ENCODE data around the gene MUL1.
A peak's percentile ranks its signal among the peaks of the same experiment; 100 is the strongest.
"Not testable (repeated sequence)": the region's sequence is repeated elsewhere in the genome, so short reads cannot be mapped to it uniquely, and the experiment has no call there.

Gene MUL1

GRCh38 chr1:20497506-20497905 lies 10.4 kb downstream of the MUL1 start:
- H3K36me3 Mint-ChIP-seq (ENCODE audit: low read depth): peaks cover 55% of the 10 kb centered on the region
- DNase-seq: no peak
- H3K27me3 Mint-ChIP-seq: no peaks in the 10 kb centered on the region
- no peaks in the 10 kb centered on the region for H3K9me3 Mint-ChIP-seq
- H3K27ac Mint-ChIP-seq: no peak overlapping the region
- peaks cover 3% of the 10 kb centered on the region for H3K4me1 Mint-ChIP-seq (ENCODE audit: low read depth)
- H3K4me3 Mint-ChIP-seq: no peak overlapping the region

- H3K27ac Mint-ChIP-seq: peak overlapping the region; percentile 59
Observed at GRCh38 chr1:20496725-20497383, 11.1 kb downstream of the MUL1 start.

DNA sequence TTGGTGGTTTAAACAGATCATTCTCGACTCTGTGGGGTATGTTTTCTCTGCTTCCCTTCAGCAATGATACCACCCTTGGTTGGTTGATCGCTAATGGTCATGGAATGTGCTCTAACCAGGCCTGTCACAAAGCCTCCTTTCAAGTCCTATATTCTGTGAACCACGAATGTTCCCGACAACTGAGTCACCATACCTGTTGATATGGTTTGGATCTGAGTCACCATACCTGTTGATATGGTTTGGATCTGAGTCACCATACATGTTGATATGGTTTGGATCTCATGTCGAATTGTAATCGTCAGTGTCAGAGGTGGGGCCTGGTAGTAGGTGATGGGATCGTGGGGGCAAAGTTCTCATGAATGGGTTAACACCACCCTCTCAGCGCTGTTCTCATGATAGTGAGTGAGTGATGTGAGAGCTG lies 11.7 kb downstream of the MUL1 start:
- DNase-seq: no peak
- H3K4me1 Mint-ChIP-seq (ENCODE audit: low read depth): peaks cover 3% of the 10 kb centered on the region
- peaks cover 45% of the 10 kb centered on the region for H3K36me3 Mint-ChIP-seq (ENCODE audit: low read depth)
- H3K9me3 Mint-ChIP-seq: no peaks in the 10 kb centered on the region
- H3K27ac Mint-ChIP-seq: peak overlapping the region; percentile 82
- H3K4me3 Mint-ChIP-seq: no peak overlapping the region
- no peaks in the 10 kb centered on the region for H3K27me3 Mint-ChIP-seq

More at GRCh38 chr1:20496725-20497383, 11.1 kb downstream of the MUL1 start:
- not testable (repeated sequence) for H3K27me3 Mint-ChIP-seq; H3K9me3 Mint-ChIP-seq; H3K4me1 Mint-ChIP-seq (ENCODE audit: low read depth); H3K4me3 Mint-ChIP-seq; DNase-seq
- peaks cover 51% of the 10 kb centered on the region for H3K36me3 Mint-ChIP-seq (ENCODE audit: low read depth)

GRCh38 chr1:20495661-20496060 lies 12.3 kb downstream of the MUL1 start:
- Mint-ChIP-seq H3K9me3 (no peaks in the 10 kb centered on the region), H3K4me3 (no peak overlapping the region), H3K27ac (peak overlapping the region; percentile 82), H3K4me1 (ENCODE audit: low read depth) (peaks cover 3% of the 10 kb centered on the region), H3K36me3 (ENCODE audit: low read depth) (peaks cover 39% of the 10 kb centered on the region), H3K27me3 (no peaks in the 10 kb centered on the region)
- no peak for DNase-seq

GRCh38 chr1:20494609-20495311 lies 13.2 kb downstream of the MUL1 start:
- Mint-ChIP-seq H3K4me3 (no peak overlapping the region), H3K27me3 (peaks cover 2% of the 10 kb centered on the region), H3K4me1 (ENCODE audit: low read depth) (peaks cover 3% of the 10 kb centered on the region), H3K9me3 (no peaks in the 10 kb centered on the region), H3K36me3 (ENCODE audit: low read depth) (peaks cover 30% of the 10 kb centered on the region), H3K27ac (no peak overlapping the region)
- DNase-seq: no peak

DNA sequence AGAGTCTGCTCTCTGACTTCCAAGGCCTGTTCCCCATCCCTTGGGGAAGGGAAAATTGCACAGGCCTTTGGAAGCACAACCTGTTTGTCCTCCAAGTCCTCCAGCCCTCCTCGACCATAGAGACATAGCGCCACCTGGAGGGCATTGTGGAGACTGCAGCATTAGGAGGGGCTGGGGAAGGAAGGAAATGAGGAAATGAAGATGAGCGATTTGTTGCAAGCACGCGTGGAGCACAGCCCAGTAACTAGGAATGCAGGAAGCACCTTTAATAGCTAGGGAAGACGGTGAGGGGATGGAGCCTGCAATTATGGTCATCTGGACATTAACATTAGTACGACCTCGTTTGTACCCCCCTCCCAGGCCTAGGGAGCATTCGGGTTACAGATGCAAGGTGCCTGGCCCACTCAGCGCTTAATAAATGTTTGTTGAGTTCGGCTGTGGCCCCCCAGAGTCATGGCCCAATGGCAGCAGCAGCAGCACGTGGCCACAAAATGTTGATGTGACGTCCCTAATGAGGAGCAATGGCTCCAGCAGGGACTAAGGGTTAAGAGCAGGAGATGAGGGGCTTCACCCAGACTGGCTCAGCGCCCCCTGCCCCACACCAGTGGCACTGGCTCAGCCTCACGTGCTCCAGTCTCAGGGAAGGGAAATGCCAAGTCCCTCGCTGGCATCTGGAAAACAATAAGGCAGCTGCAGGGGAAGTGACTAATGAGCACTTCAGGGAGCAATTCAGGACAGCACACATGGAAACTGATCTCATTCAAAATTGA lies 13.9 kb downstream of the MUL1 start:
- Mint-ChIP-seq H3K4me1 (ENCODE audit: low read depth) (peaks cover 3% of the 10 kb centered on the region), H3K36me3 (ENCODE audit: low read depth) (peaks cover 22% of the 10 kb centered on the region), H3K9me3 (no peaks in the 10 kb centered on the region), H3K27me3 (peaks cover 8% of the 10 kb centered on the region), H3K4me3 (no peak overlapping the region), H3K27ac (no peak overlapping the region)
- peak; percentile 90 for DNase-seq

DNA sequence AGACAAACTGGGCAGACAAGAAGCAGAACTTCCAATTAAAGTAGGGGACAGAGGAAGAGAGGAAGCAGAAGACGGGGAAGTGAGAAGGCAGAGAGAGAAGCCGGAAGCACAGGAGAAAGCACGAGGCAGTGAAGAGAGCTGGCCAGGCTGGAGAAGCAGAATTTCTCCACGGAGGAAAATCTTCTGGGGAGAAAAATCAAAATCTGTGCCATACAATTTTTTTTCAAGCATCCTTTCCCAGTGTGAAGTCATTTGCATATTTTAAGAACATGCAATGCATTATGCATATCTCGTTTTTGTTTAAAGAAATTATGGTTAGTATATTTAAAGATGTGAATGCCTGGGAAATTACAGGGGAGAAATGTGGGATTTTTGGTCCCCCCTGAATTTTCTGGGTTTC lies 14.6 kb downstream of the MUL1 start:
- no peak overlapping the region for H3K4me3 Mint-ChIP-seq

GRCh38 chr1:20492751-20493150 lies 15.2 kb downstream of the MUL1 start:
- DNase-seq: no peak
- no peak overlapping the region for H3K27ac Mint-ChIP-seq
- peaks cover 19% of the 10 kb centered on the region for H3K27me3 Mint-ChIP-seq
- H3K4me1 Mint-ChIP-seq (ENCODE audit: low read depth): peaks cover 3% of the 10 kb centered on the region
- H3K36me3 Mint-ChIP-seq (ENCODE audit: low read depth): peaks cover 10% of the 10 kb centered on the region
- no peaks in the 10 kb centered on the region for H3K9me3 Mint-ChIP-seq
- H3K4me3 Mint-ChIP-seq: no peak overlapping the region

More for the DNA sequence above, 14.6 kb downstream of the MUL1 start:
- peaks cover 3% of the 10 kb centered on the region for H3K4me1 Mint-ChIP-seq (ENCODE audit: low read depth)
- no peak overlapping the region for H3K27ac Mint-ChIP-seq
- H3K27me3 Mint-ChIP-seq: peaks cover 14% of the 10 kb centered on the region
- no peaks in the 10 kb centered on the region for H3K9me3 Mint-ChIP-seq
- DNase-seq: no peak
- H3K36me3 Mint-ChIP-seq (ENCODE audit: low read depth): peaks cover 15% of the 10 kb centered on the region

DNA sequence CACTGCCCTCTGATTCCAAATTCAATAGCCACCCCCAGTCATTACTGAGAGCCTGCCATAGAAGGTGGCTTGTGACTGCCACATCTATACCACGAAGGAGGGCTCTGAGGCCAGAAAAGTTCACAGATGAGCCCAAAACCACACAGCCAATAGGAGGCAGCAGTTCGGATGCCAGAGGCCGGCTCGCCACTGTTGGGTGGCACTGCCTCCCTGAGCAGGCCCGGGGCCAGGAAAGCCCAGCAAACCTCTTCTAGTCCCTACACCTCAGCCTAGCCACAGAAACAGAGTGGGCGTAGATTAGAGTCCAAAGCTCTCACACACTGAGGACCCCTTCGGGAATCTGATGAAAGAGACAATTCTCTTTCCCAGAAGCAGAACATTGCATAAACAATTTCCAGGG lies 16.1 kb downstream of the MUL1 start:
- Mint-ChIP-seq H3K36me3 (ENCODE audit: low read depth) (peaks cover 5% of the 10 kb centered on the region), H3K9me3 (no peaks in the 10 kb centered on the region), H3K4me3 (no peak overlapping the region), H3K27me3 (peaks cover 28% of the 10 kb centered on the region), H3K27ac (no peak overlapping the region), H3K4me1 (ENCODE audit: low read depth) (no peaks in the 10 kb centered on the region)
- no peak for DNase-seq

DNA sequence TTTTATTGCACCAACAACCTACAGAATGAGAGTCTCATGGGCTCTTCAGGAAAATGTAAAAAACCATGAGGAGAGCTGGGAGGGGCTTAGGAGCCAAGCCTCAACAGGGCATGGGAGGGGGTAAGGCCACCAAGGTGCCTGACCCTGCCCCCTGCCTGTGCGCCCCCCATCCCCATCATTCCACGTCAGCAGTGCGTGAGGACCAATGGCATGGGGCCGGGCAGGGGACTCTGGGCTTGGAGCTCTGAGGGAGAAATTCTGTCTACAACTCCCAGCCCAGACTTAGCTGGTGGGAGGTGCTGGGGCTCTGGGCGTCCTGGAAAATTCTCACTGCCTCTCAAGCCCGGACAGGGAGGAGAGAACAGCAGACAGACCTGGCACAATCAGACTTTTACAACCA lies 16.8 kb downstream of the MUL1 start:
- Mint-ChIP-seq H3K9me3 (no peaks in the 10 kb centered on the region), H3K4me1 (ENCODE audit: low read depth) (no peaks in the 10 kb centered on the region), H3K36me3 (ENCODE audit: low read depth) (no peaks in the 10 kb centered on the region), H3K27me3 (peaks cover 29% of the 10 kb centered on the region), H3K4me3 (no peak overlapping the region), H3K27ac (no peak overlapping the region)
- DNase-seq: no peak

DNA sequence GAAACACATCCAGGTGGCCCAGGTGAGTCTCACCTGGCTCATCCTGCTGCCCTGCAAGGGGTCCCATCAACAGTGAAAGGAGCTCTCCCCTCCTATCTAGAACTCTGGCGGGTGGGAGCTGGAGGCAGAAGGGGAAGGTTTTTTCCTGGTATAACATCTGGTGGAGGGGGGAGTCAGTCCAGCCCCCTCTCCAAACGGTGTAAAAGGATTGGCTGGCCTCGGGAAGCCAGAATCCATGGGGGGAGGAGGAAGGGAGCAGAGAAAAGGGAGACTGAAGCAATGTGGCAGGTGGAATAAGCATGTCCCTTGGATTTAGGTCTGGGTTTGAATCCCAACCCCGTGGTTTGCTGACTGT lies 20.7 kb downstream of the MUL1 start:
- DNase-seq: no peak
- no peaks in the 10 kb centered on the region for H3K36me3 Mint-ChIP-seq (ENCODE audit: low read depth)
- H3K27ac Mint-ChIP-seq: no peak overlapping the region
- peak overlapping the region; percentile 31 for H3K4me3 Mint-ChIP-seq
- no peaks in the 10 kb centered on the region for H3K9me3 Mint-ChIP-seq
- H3K27me3 Mint-ChIP-seq: peaks cover 59% of the 10 kb centered on the region
- H3K4me1 Mint-ChIP-seq (ENCODE audit: low read depth): peaks cover 12% of the 10 kb centered on the region

- DNase-seq: no peak
- Mint-ChIP-seq H3K27ac (no peak overlapping the region), H3K4me1 (ENCODE audit: low read depth) (peaks cover 12% of the 10 kb centered on the region), H3K4me3 (peak overlapping the region; percentile 46), H3K36me3 (ENCODE audit: low read depth) (no peaks in the 10 kb centered on the region), H3K9me3 (no peaks in the 10 kb centered on the region), H3K27me3 (peaks cover 64% of the 10 kb centered on the region)
Observed at GRCh38 chr1:20486457-20487235, 21.3 kb downstream of the MUL1 start.

DNA sequence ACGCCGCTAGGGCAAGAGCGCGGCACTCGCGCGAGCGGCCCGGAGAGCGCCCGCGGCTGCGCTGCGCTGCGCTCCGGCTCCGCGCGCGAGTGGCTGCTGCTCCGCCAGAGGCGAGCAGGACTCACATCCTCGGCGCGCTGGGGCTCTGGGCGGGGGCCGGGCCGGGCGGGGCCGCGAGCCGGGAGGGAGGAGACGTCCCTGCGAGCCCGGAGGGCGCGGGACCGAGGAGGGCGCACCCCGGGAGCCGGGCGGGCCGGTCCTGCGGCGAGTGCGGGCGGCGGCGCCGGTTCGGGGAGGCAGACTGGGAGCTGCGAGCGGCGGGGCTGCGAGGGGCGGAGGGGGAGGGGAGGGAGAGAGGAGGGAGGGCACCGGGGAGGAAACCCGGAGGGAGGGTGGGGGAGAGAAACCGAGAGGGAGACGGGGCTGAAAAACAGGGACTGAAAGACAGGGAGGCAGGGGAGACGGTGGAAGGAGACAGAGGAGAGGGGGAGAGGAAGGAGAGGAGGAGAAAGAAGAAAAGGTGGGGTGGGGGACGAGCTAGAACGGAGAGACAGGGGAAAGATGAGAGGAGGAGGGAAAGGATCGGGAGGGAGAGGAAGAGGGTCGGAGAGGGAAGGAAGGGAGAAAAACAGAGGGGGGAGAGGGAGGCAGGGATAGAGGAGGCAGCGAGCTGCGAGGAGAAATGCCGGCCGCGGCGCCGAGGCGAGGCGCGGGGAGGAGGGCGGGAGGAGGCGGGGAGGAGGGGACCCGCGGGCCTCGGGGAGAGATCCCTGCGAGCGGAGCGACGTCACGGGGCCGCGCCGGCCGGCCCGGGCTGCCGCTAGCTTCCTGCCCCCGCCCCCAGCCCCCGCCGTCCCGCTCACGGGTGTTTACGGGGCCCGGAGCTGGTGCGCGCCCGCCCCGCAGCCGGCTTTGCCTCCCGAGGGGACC lies 22.2 kb downstream of the MUL1 start, which contains the start of gene CAMK2N1:
TSS of gene CAMK2N1 (minus strand) at position 684 of the 930 bp plus-strand sequence. CDS start 831 bp downstream, outside the sequence.
- Mint-ChIP-seq H3K27ac (no peak within 1 kb of the TSS), H3K27me3 (peaks cover 72% of the 10 kb centered on the region)

More for the DNA sequence above, 22.2 kb downstream of the MUL1 start, which contains the start of gene CAMK2N1:
- peak within 1 kb of the TSS; percentile 73 for H3K4me3 Mint-ChIP-seq
- H3K4me1 Mint-ChIP-seq (ENCODE audit: low read depth): peaks cover 14% of the 10 kb centered on the region
- peak; percentile 72 for DNase-seq
- no peaks in the 10 kb centered on the region for H3K9me3 Mint-ChIP-seq
- no peaks in the 10 kb centered on the region for H3K36me3 Mint-ChIP-seq (ENCODE audit: low read depth)
